Pons (tissue), 1 donor: ENCODE data around the gene SEC23A.
"Not testable (repeated sequence)": the region's sequence is repeated elsewhere in the genome, so short reads cannot be mapped to it uniquely, and the experiment has no call there.

Experiments
- DNase-seq: peaks from one replicate; pipeline ENCODE4 v3.0.0-alpha.2; 2016; ENCODE audit warnings: low spot score

SEC23A gene

GRCh38 chr14:39030209-39030608 lies 72.8 kb downstream of the SEC23A start:
- DNase-seq = no peak

- DNase-seq = no peak
These were observed 73.2 kb downstream of the SEC23A start for GRCh38 chr14:39029789-39030188.

GRCh38 chr14:39028620-39029019 lies 74.4 kb downstream of the SEC23A start:
- DNase-seq = no peak

- DNase-seq = no peak
These were observed 77.0 kb downstream of the SEC23A start for GRCh38 chr14:39025810-39026627.

GRCh38 chr14:39025250-39025809 lies 77.7 kb downstream of the SEC23A start:
- DNase-seq = no peak

GRCh38 chr14:39023939-39024871 lies 78.8 kb downstream of the SEC23A start:
- peak; percentile 19 for DNase-seq

GRCh38 chr14:39017096-39018016 lies 85.7 kb downstream of the SEC23A start:
- DNase-seq = not testable (repeated sequence)

GRCh38 chr14:39016733-39017095 lies 86.3 kb downstream of the SEC23A start:
- DNase-seq = no peak

- DNase-seq = no peak
These were observed 87.0 kb downstream of the SEC23A start for GRCh38 chr14:39015964-39016577.

- peak; percentile 88 for DNase-seq
These were observed 87.6 kb downstream of the SEC23A start for GRCh38 chr14:39015360-39015961.

- no peak for DNase-seq
These were observed 88.6 kb downstream of the SEC23A start for GRCh38 chr14:39014460-39014859.

- not testable (repeated sequence) for DNase-seq
These were observed 94.1 kb downstream of the SEC23A start for GRCh38 chr14:39008965-39009364.

- no peak for DNase-seq
These were observed 96.2 kb downstream of the SEC23A start for GRCh38 chr14:39006721-39007410.

- DNase-seq = no peak
These were observed 97.8 kb downstream of the SEC23A start for GRCh38 chr14:39005044-39005880.

- no peak for DNase-seq
These were observed 103.1 kb downstream of the SEC23A start for GRCh38 chr14:38999949-39000348.

- peak; percentile 49 for DNase-seq
These were observed 108.3 kb downstream of the SEC23A start for GRCh38 chr14:38994731-38995130.

GRCh38 chr14:38993981-38994380 lies 109.1 kb downstream of the SEC23A start:
- no peak for DNase-seq

GRCh38 chr14:38992067-38992844 lies 110.8 kb downstream of the SEC23A start:
- no peak for DNase-seq
